ENCODE results near the gene SCYGR5.
"Not testable (repeated sequence)": the region's sequence is repeated elsewhere in the genome, so short reads cannot be mapped to it uniquely, and the experiment has no call there.

Gene SCYGR5

GRCh38 chr2:227666631-227667170 lies at the start of gene SCYGR5:
Gene SCYGR5 (plus strand): TSS chr2:227666804. CDS start chr2:227666804, 0 bp downstream.
- H3F3A ChIP-seq (ENCODE audit: insufficient read depth, low read length); H3K4me3 ChIP-seq (ENCODE audit: low read depth, low read length, poor library complexity, severe bottlenecking); H2AFZ ChIP-seq (ENCODE audit: low read length); H4K20me1 ChIP-seq (ENCODE audit: insufficient read depth, low read length); H3K9me2 ChIP-seq (ENCODE audit: low read depth, low read length); H3K4me2 ChIP-seq (ENCODE audit: low read length); H3K4me1 ChIP-seq (ENCODE audit: insufficient read depth, low read length, severe bottlenecking); H3K36me3 ChIP-seq (ENCODE audit: insufficient read depth, low read length); H3K27me3 ChIP-seq (ENCODE audit: insufficient read depth, low read length); H3K79me2 ChIP-seq (ENCODE audit: insufficient read depth, low read length); H3K27ac ChIP-seq (ENCODE audit: low read depth, low read length, poor library complexity, severe bottlenecking); H3K9ac ChIP-seq (ENCODE audit: low read length); H3K9me3 ChIP-seq (ENCODE audit: low read length): not testable (repeated sequence)

GRCh38 chr2:227617316-227618230 lies 49.0 kb upstream of the SCYGR5 start, which contains the start of gene SCYGR4:
Gene SCYGR4 (plus strand): TSS chr2:227617498. CDS start chr2:227617498, 0 bp downstream.
- Histone ChIP-seq H3K79me2 (ENCODE audit: insufficient read depth, low read length) (no peaks in the 10 kb centered on the region), H3K4me1 (ENCODE audit: insufficient read depth, low read length, severe bottlenecking) (no peaks in the 10 kb centered on the region), H3K9me2 (ENCODE audit: low read depth, low read length) (no peaks in the 10 kb centered on the region), H3K27me3 (ENCODE audit: insufficient read depth, low read length) (no peaks in the 10 kb centered on the region), H3K4me2 (ENCODE audit: low read length) (no peak within 1 kb of the TSS), H4K20me1 (ENCODE audit: insufficient read depth, low read length) (no peaks in the 10 kb centered on the region), H3K36me3 (ENCODE audit: insufficient read depth, low read length) (no peaks in the 10 kb centered on the region), H2AFZ (ENCODE audit: low read length) (no peak within 1 kb of the TSS), H3K4me3 (ENCODE audit: low read depth, low read length, poor library complexity, severe bottlenecking) (no peak within 1 kb of the TSS), H3K9me3 (ENCODE audit: low read length) (no peaks in the 10 kb centered on the region), H3K27ac (ENCODE audit: low read depth, low read length, poor library complexity, severe bottlenecking) (no peak within 1 kb of the TSS), H3F3A (ENCODE audit: insufficient read depth, low read length) (no peaks in the 10 kb centered on the region), H3K9ac (ENCODE audit: low read length) (no peak within 1 kb of the TSS)
- TF ChIP-seq CTCF (IDR thresholded peaks at IDR 0.05; ENCODE audit: low read length) (no peak), EZH2 (IDR thresholded peaks at IDR 0.05; ENCODE audit: borderline replicate concordance, low read length) (no peak)

DNA sequence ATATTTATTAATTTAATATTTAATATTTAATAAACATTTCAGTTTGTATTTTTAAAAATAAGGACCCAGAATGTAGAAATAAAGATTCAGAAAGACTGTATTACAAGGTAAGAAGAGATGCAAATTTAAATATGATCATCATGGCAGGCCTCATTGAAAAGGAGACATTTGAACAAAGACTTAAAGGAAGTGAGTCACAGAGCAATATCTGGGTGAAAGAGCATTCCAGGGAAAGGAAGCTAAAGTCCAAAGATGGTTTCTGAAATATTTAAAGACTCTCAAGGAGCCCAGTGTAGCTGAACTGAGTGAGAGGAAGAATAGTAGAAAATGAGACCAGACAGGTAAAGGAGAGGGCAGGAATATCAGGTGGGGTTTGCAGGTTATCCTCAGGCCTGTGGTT lies 43.4 kb upstream of the SCYGR5 start:
- Histone ChIP-seq H3F3A (ENCODE audit: insufficient read depth, low read length) (no peaks in the 10 kb centered on the region), H2AFZ (ENCODE audit: low read length) (no peak overlapping the region), H3K27ac (ENCODE audit: low read depth, low read length, poor library complexity, severe bottlenecking) (no peak overlapping the region), H3K4me3 (ENCODE audit: low read depth, low read length, poor library complexity, severe bottlenecking) (no peak overlapping the region), H3K79me2 (ENCODE audit: insufficient read depth, low read length) (no peaks in the 10 kb centered on the region), H3K9ac (ENCODE audit: low read length) (no peak overlapping the region), H3K9me3 (ENCODE audit: low read length) (no peaks in the 10 kb centered on the region), H3K9me2 (ENCODE audit: low read depth, low read length) (no peaks in the 10 kb centered on the region), H3K36me3 (ENCODE audit: insufficient read depth, low read length) (no peaks in the 10 kb centered on the region), H3K4me2 (ENCODE audit: low read length) (no peak overlapping the region), H4K20me1 (ENCODE audit: insufficient read depth, low read length) (no peaks in the 10 kb centered on the region), H3K4me1 (ENCODE audit: insufficient read depth, low read length, severe bottlenecking) (no peaks in the 10 kb centered on the region), H3K27me3 (ENCODE audit: insufficient read depth, low read length) (no peaks in the 10 kb centered on the region)
- TF ChIP-seq CTCF (IDR thresholded peaks at IDR 0.05; ENCODE audit: low read length): no peak
- no peak for TF ChIP-seq EZH2 (IDR thresholded peaks at IDR 0.05; ENCODE audit: borderline replicate concordance, low read length)

Data from OCI-LY1 (cell line).